Raji (cell line): ENCODE data around the gene ATXN2.

Experiments used
- POLR2A ChIP-seq: IDR thresholded peaks from 2 replicates; pipeline ENCODE4 v1.6.1; 2011; ENCODE audit warnings: low read depth, low read length, control low read depth; ENCODE audit not compliant: insufficient read depth

Gene ATXN2

GRCh38 chr12:111448846-111449790, 150.0 kb downstream of the ATXN2 start:
- no peak for TF ChIP-seq POLR2A

GRCh38 chr12:111448266-111448830, 150.8 kb downstream of the ATXN2 start:
- no peak for TF ChIP-seq POLR2A

GRCh38 chr12:111447571-111448265, 151.4 kb downstream of the ATXN2 start:
- no peak for TF ChIP-seq POLR2A

GRCh38 chr12:111446631-111447570, 152.2 kb downstream of the ATXN2 start:
- TF ChIP-seq POLR2A = no peak

- no peak for TF ChIP-seq POLR2A
Observed at GRCh38 chr12:111445726-111446581, 153.2 kb downstream of the ATXN2 start.

- no peak for TF ChIP-seq POLR2A
Observed at GRCh38 chr12:111444925-111445725, 154.0 kb downstream of the ATXN2 start.

- TF ChIP-seq POLR2A = no peak
Observed at GRCh38 chr12:111444314-111444924, 154.7 kb downstream of the ATXN2 start.

- no peak for TF ChIP-seq POLR2A
Observed at GRCh38 chr12:111443586-111443985, 155.5 kb downstream of the ATXN2 start.

- TF ChIP-seq POLR2A = no peak
Observed at GRCh38 chr12:111443086-111443485, 156.0 kb downstream of the ATXN2 start.

GRCh38 chr12:111442301-111443045, 156.6 kb downstream of the ATXN2 start:
- no peak for TF ChIP-seq POLR2A

- TF ChIP-seq POLR2A = no peak
Observed at GRCh38 chr12:111441107-111441928, 157.8 kb downstream of the ATXN2 start.
